AG10803 (cell line): ENCODE data around the gene PTPN5.

Experiments used
- DNase-seq: peaks from one replicate; pipeline ENCODE4 v3.0.0; 2010; ENCODE audit warnings: low read depth
- H3K4me3 ChIP-seq: 2 replicates; pipeline ENCODE4 v1.5.1; 2011; ENCODE audit warnings: mild to moderate bottlenecking, low read length, control low read depth
- CTCF ChIP-seq: conservative IDR thresholded peaks from 2 replicates; pipeline ENCODE4 v1.5.1; 2011; ENCODE audit warnings: mild to moderate bottlenecking, low read length, control low read depth, inconsistent platforms

PTPN5 gene

GRCh38 chr11:18780896-18781295 is 10.7 kb downstream of the PTPN5 start:
- no peak for TF ChIP-seq CTCF
- no peak for DNase-seq
- H3K4me3 ChIP-seq: no peak overlapping the region

GRCh38 chr11:18780329-18780728 is 11.3 kb downstream of the PTPN5 start:
- H3K4me3 ChIP-seq: no peak overlapping the region
- no peak for DNase-seq
- no peak for TF ChIP-seq CTCF

- no peak for TF ChIP-seq CTCF
- no peak for DNase-seq
- no peak overlapping the region for H3K4me3 ChIP-seq
Measured at GRCh38 chr11:18778468-18778867, 13.1 kb downstream of the PTPN5 start.

GRCh38 chr11:18776324-18776723 is 15.3 kb downstream of the PTPN5 start:
- H3K4me3 ChIP-seq: no peak overlapping the region
- DNase-seq: no peak
- no peak for TF ChIP-seq CTCF

GRCh38 chr11:18775492-18776292 is 15.9 kb downstream of the PTPN5 start:
- H3K4me3 ChIP-seq: no peak overlapping the region
- peak; percentile 58 for TF ChIP-seq CTCF
- DNase-seq: peak; percentile 27

- TF ChIP-seq CTCF: no peak
- DNase-seq: no peak
- no peak overlapping the region for H3K4me3 ChIP-seq
Measured at GRCh38 chr11:18774801-18775200, 16.8 kb downstream of the PTPN5 start.

GRCh38 chr11:18773681-18774080 is 17.9 kb downstream of the PTPN5 start:
- TF ChIP-seq CTCF: no peak
- DNase-seq: no peak

More at GRCh38 chr11:18773681-18774080, 17.9 kb downstream of the PTPN5 start:
- H3K4me3 ChIP-seq: no peak overlapping the region
